ENCODE data around the gene GLE1. TPM values are rescaled to one million over a fixed set of nuclear protein-coding genes. Genes with fewer than 3 reads are reported as not detected.

GLE1 gene
- polyA plus RNA-seq, 3 donors: 16.0 to 31.2 (median 22.2) TPM

DNA sequence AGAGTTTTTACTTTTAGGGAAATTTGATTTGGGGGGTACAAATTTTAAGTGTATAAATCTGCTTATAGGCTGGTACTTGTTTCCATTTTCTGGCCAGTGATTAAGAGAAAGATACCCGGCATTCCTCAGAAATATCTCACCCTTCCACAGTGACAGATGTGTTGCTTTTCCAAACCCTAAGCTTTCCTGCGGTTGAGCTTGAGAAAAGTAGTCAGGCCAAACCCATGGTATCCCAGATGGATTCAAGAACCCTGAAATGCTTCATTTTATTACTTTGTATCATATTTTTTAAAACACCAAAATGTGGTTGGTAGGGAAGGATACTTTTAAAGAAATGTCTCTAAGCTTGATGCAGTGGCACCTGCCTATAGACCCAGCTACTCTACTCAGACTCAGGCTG, 71.4 kb downstream of the GLE1 start:
- DNase-seq: no peak
- H3K79me2 ChIP-seq (ENCODE audit: insufficient read depth, low read length): no peaks in the 10 kb centered on the region
- H3K9me3 Mint-ChIP-seq: no peaks in the 10 kb centered on the region
- no peak overlapping the region for H3K4me3 ChIP-seq (replicated peaks in 1 of 3; ENCODE audit: low read depth in 2 of 3, low read length in 3 of 3)
- no peak overlapping the region for H3K27ac ChIP-seq (ENCODE audit: low read depth in 1 of 2, low read length in 2 of 2)
- no peaks in the 10 kb centered on the region for H3K4me1 Mint-ChIP-seq
- H3K27ac Mint-ChIP-seq: no peak overlapping the region
- TF ChIP-seq, protein P1, sequence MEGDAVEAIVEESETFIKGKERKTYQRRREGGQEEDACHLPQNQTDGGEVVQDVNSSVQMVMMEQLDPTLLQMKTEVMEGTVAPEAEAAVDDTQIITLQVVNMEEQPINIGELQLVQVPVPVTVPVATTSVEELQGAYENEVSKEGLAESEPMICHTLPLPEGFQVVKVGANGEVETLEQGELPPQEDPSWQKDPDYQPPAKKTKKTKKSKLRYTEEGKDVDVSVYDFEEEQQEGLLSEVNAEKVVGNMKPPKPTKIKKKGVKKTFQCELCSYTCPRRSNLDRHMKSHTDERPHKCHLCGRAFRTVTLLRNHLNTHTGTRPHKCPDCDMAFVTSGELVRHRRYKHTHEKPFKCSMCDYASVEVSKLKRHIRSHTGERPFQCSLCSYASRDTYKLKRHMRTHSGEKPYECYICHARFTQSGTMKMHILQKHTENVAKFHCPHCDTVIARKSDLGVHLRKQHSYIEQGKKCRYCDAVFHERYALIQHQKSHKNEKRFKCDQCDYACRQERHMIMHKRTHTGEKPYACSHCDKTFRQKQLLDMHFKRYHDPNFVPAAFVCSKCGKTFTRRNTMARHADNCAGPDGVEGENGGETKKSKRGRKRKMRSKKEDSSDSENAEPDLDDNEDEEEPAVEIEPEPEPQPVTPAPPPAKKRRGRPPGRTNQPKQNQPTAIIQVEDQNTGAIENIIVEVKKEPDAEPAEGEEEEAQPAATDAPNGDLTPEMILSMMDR (IDR thresholded peaks at IDR 0.05): no peak
- H3K4me1 ChIP-seq (ENCODE audit: control insufficient read depth in 1 of 2, insufficient read depth in 2 of 2, low read length in 2 of 2): no peaks in the 10 kb centered on the region
- H3K4me2 ChIP-seq (replicated peaks; ENCODE audit: extremely low read depth, low read length, poor library complexity, severe bottlenecking): no peak overlapping the region
- H3K36me3 ChIP-seq (replicated peaks in 1 of 2; ENCODE audit: control insufficient read depth in 1 of 2, insufficient read depth in 2 of 2, low read length in 2 of 2): peaks cover 72 to 87% of the 10 kb centered on the region in 2 donors
- H3K36me3 Mint-ChIP-seq: peaks cover 79 to 88% of the 10 kb centered on the region in 2 donors
- H2AFZ ChIP-seq (ENCODE audit: insufficient read depth, low read depth, low read length, poor library complexity, severe bottlenecking): no peak overlapping the region
- intact Hi-C loops (cut with micrococcal nuclease): no loop called here
- no peak overlapping the region for H3K4me3 Mint-ChIP-seq
- H3K9ac ChIP-seq (ENCODE audit: insufficient read depth, low read length, poor library complexity, severe bottlenecking): no peak overlapping the region
- H3K27me3 Mint-ChIP-seq (ENCODE audit: low read depth in 3 of 3): peaks cover 0 to 3% (median 0%) of the 10 kb centered on the region in 3 donors
- no peaks in the 10 kb centered on the region for H3K9me3 ChIP-seq (replicated peaks in 1 of 2; ENCODE audit: control insufficient read depth in 1 of 2, insufficient read depth in 1 of 2, low read length in 2 of 2)
- no peaks in the 10 kb centered on the region for H4K20me1 ChIP-seq (ENCODE audit: insufficient read depth, low read length)
- no CpG with 5 or more reads among the region's 2 CpGs for WGBS (ENCODE audit: insufficient coverage)
- H3K27me3 ChIP-seq (ENCODE audit: control insufficient read depth in 2 of 2, insufficient read depth in 2 of 2, low read length in 2 of 2): no peaks in the 10 kb centered on the region

- H3K79me2 ChIP-seq (ENCODE audit: insufficient read depth, low read length): no peaks in the 10 kb centered on the region
- H3K4me3 ChIP-seq (replicated peaks in 1 of 3; ENCODE audit: low read depth in 2 of 3, low read length in 3 of 3): no peak overlapping the region
- H3K27me3 ChIP-seq (ENCODE audit: control insufficient read depth in 2 of 2, insufficient read depth in 2 of 2, low read length in 2 of 2): no peaks in the 10 kb centered on the region
- H4K20me1 ChIP-seq (ENCODE audit: insufficient read depth, low read length): no peaks in the 10 kb centered on the region
- no peaks in the 10 kb centered on the region for H3K9me3 Mint-ChIP-seq
- no peaks in the 10 kb centered on the region for H3K4me1 Mint-ChIP-seq
- H3K4me3 Mint-ChIP-seq: no peak overlapping the region
- H3K36me3 Mint-ChIP-seq: peaks cover 87 to 92% of the 10 kb centered on the region in 2 donors
- H2AFZ ChIP-seq (ENCODE audit: insufficient read depth, low read depth, low read length, poor library complexity, severe bottlenecking): no peak overlapping the region
- no peak overlapping the region for H3K27ac ChIP-seq (ENCODE audit: low read depth in 1 of 2, low read length in 2 of 2)
- TF ChIP-seq, protein P1 (IDR thresholded peaks at IDR 0.05): no peak
- no peak for DNase-seq
- H3K9ac ChIP-seq (ENCODE audit: insufficient read depth, low read length, poor library complexity, severe bottlenecking): no peak overlapping the region
- no peaks in the 10 kb centered on the region for H3K9me3 ChIP-seq (replicated peaks in 1 of 2; ENCODE audit: control insufficient read depth in 1 of 2, insufficient read depth in 1 of 2, low read length in 2 of 2)
- no peaks in the 10 kb centered on the region for H3K4me1 ChIP-seq (ENCODE audit: control insufficient read depth in 1 of 2, insufficient read depth in 2 of 2, low read length in 2 of 2)
- no peak overlapping the region for H3K27ac Mint-ChIP-seq
- no peak overlapping the region for H3K4me2 ChIP-seq (replicated peaks; ENCODE audit: extremely low read depth, low read length, poor library complexity, severe bottlenecking)
- peaks cover 0 to 3% (median 0%) of the 10 kb centered on the region in 3 donors for H3K27me3 Mint-ChIP-seq (ENCODE audit: low read depth in 3 of 3)
- H3K36me3 ChIP-seq (replicated peaks in 1 of 2; ENCODE audit: control insufficient read depth in 1 of 2, insufficient read depth in 2 of 2, low read length in 2 of 2): peaks cover 83 to 95% of the 10 kb centered on the region in 2 donors
- intact Hi-C loops (cut with micrococcal nuclease): no loop called here
- 100% methylated on average over 5 of the region's 8 CpGs for WGBS (ENCODE audit: insufficient coverage)
Measured at GRCh38 chr9:128577206-128577605, 72.7 kb downstream of the GLE1 start.

Data from CD14-positive monocyte (primary cell).